Measurements from ENCODE around the gene SEPTIN10. TPM values are rescaled to one million over a fixed set of nuclear protein-coding genes. Genes with fewer than 3 reads are reported as not detected.
"Not testable (repeated sequence)": the region's sequence is repeated elsewhere in the genome, so short reads cannot be mapped to it uniquely, and the experiment has no call there.

SEPTIN10 gene
- polyA plus RNA-seq (2013, experiment 1 of 2; ENCODE audit: insufficient read length) = 87.2 TPM
- 85.8 TPM for polyA plus RNA-seq (2013, experiment 2 of 2; ENCODE audit: insufficient read length)

- DNase-seq = peak; percentile 100
Observed at GRCh38 chr2:109613922-109614714, at the start of gene SEPTIN10, which contains the start of gene SOWAHC. Gene SEPTIN10, minus strand, starts transcription at chr2:109613966. Its CDS starts 139 bp downstream, at chr2:109613827. Gene SOWAHC, plus strand, starts transcription at chr2:109614364. Its CDS starts 126 bp downstream, at chr2:109614490.

DNA sequence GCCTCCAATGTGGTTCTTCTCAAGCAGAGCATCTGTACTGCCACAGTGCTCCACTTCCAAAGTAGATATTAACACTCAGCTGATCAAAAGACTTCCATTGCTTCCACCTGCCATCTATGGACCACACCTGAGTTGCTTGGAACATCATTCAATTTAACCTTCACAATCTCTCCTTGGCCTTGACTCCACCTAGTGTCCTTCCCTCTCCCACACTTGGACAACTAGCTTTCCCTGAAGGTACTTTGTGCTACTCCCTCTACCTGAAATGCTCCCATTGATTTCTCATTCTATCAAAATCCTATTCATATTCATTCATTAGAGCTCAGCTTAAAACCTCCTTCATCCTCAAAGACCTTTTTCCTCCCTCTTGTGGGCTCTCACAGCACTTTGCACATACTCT is 49.1 kb upstream of the SEPTIN10 start:
- no peak for DNase-seq

DNA sequence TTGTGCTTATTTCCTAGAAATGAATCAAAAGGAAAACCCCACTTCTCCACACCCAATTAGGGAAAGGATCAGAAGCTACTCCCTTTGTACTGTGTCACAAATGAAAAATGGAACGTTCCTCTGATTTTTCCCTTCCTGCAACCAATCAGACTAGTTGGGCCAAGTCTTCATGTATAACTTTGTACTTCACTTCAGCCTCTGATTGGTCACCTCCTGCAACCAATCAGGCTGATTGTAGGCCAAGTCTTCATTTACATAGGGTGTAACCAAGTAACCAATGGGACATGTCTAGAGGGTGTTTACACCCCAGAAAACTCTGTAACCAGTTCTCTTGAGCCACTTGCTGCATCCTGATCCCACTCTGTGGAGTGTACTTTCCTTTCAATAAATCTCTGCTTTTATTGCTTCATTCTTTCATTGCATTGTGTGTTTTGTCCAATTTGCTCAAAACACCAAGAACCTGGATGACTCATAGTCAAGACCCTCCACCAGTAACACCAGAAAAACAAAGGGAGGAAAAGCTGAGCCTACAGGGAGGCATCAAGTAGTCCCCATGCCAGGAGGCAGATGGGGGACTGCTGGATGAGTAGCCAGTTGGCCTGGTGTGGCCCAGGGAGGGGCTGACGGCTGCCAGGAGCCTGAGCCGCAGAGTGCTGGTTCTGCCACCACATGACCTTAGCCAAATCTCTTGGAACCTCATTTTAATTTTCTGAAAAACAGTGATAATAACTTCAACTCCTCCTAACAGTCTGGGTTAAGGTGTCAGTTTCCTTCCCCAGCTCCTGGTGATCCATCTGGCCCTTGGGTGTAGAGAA is 46.5 kb upstream of the SEPTIN10 start:
- no peak for DNase-seq

DNA sequence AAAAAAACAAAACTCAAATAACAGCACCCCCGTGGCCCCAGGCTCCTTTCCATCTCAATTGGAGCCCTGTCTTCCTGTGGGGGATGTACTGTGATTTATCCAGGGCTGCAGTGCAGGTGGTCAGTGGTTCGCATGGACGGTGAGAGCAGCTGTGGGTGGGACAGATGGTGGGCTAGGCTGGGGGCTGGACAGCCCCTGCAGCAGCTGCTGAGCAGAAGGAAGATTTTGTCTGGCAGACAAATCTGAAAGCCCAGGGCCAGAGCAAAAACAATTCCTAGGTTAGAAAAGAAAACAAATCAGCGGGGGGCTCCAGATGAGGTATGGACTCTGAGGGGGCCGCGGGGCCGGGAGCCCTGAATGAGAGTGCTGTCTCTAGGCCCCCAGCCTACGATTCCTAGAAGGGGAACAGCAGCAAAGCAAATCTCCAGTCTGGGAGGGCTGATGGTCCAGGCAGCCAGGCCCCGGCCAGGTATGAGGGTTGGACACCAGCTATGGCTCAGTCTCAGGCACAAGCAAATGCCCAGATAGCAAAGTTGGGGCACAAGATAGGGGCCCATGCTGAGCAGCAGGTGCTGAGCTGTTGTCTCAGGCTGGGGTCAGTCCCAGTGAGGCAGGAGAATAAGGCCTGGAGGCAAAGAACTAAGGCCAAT is 45.8 kb upstream of the SEPTIN10 start:
- no peak for DNase-seq

- DNase-seq = no peak
Observed at GRCh38 chr2:109655287-109655686, 41.5 kb upstream of the SEPTIN10 start.

- DNase-seq = no peak
Observed at GRCh38 chr2:109654326-109655050, 40.7 kb upstream of the SEPTIN10 start.

DNA sequence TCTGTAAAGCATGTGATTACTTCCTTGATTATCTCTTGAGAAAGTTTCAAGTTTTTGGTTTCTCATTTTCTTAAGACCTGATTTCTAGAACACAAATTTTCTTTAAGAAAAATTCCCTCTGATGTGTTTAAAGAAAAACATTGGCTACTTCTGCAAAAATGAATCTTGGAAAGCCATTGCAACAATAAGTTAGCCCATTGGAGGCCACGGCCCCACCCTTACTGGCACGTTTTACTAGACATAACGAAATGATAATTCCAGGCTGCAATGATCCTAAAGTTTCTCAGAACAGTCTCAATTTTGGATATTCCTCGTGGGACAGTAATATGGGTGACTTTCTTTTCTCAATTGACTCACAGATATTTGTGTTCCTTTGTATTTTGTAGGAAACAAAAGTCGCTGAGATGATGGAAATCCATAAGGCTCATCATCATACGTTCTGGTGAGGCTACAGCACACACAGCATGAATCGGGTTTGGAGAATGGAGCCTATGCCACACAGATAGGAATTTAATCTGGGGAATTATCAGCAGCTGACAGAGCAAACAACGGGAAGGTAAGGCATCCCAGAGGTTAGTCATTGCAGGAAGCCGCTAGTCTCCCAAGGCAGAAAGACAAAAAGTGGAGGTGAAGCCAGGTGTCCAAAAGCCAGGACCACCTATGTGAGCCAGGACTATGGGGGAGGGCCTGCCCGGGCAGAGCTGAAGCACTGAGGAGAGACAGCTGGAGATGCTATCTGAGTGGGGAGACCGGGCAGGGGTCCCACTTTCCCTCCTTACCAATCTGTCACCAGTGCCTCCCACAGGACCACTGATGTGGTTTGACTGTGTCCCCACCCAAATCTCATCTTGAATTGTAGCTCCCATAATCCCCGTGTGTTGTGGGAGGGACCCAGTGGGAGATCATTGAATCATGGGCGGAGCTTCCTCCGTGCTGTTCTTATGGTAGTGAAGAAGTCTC is 36.2 kb upstream of the SEPTIN10 start:
- no peak for DNase-seq

GRCh38 chr2:109648041-109648527 is 34.3 kb upstream of the SEPTIN10 start:
- peak; percentile 36 for DNase-seq

- peak; percentile 43 for DNase-seq
Observed at GRCh38 chr2:109647636-109648035, 33.9 kb upstream of the SEPTIN10 start.

DNA sequence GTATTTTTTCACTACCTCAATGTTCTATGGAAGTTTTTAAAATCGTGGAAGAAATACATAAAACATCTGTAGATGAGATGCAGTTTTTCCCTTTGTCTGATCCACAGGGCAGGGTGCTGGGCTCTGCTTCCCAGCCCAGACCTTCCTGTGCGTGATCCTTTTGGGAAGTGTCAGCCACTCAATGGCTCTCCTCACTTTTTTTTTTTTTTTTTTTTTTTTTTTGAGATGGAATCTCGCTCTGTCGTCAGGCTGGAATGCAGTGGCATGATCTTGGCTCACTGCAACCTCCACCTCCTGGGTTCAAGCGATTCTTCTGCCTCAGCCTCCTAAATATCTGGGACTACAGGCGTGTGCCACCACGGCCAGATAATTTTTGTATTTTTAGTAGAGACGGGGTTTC is 33.2 kb upstream of the SEPTIN10 start:
- DNase-seq = no peak

- no peak for DNase-seq
Observed at GRCh38 chr2:109645412-109646184, 31.8 kb upstream of the SEPTIN10 start.

DNA sequence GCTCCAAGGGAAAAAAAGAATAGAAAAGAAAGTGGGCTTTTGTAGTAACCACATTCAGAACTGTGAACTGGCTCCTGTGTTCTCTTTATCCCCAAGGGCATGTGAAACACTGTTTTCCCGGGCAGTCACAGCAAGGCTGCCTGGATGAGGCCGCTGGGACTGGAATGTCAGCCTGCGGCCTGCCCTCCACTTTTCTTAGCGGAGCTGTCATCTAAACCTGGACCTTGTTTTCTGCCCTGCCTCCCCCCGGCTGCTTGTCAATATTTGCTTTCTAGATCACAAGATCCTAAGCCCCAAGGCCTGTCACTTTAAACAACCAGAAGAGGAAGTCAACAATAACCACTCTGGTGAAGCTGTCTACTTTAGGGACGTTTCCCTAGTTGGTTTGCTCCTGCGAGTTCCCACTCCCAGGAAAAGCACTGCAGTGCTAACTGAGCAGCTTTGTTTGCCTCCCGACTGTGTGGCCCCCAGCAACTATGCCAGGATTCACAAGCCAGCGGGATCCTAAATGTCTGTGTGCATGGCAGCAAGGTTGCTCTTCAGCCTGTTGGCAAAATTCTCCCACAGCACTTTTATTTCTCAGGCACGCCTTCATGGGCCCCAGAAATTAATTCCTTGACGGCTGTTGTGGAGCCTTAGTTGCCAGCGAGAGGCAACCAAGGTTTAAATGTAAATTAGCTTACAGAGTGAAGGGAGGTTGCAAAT is 31.0 kb upstream of the SEPTIN10 start:
- peak; percentile 5 for DNase-seq

DNA sequence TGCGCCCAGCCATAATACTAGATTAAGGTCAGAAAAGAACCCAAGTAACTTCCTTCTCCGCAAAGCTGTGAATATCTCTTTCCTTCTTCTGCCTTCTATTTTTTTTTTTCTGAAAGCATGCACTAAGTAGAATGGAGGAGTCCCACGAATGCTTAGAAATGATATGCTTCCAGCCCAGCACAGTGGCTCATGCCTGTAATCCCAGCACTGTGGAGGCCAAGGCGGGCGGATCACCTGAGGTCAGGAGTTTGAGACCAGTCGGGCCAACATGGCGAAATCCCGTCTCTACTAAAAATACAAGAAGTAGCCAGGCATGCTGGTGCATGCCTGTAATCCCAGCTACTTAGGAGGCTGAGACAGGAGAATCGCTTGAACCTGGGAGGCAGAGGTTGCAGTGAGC is 26.2 kb upstream of the SEPTIN10 start:
- DNase-seq = not testable (repeated sequence)

GRCh38 chr2:109638795-109639194 is 25.0 kb upstream of the SEPTIN10 start:
- DNase-seq = peak; percentile 17

GRCh38 chr2:109637749-109638570 is 24.2 kb upstream of the SEPTIN10 start:
- DNase-seq = no peak

- peak; percentile 16 for DNase-seq
Observed at GRCh38 chr2:109636317-109636716, 22.6 kb upstream of the SEPTIN10 start.

DNA sequence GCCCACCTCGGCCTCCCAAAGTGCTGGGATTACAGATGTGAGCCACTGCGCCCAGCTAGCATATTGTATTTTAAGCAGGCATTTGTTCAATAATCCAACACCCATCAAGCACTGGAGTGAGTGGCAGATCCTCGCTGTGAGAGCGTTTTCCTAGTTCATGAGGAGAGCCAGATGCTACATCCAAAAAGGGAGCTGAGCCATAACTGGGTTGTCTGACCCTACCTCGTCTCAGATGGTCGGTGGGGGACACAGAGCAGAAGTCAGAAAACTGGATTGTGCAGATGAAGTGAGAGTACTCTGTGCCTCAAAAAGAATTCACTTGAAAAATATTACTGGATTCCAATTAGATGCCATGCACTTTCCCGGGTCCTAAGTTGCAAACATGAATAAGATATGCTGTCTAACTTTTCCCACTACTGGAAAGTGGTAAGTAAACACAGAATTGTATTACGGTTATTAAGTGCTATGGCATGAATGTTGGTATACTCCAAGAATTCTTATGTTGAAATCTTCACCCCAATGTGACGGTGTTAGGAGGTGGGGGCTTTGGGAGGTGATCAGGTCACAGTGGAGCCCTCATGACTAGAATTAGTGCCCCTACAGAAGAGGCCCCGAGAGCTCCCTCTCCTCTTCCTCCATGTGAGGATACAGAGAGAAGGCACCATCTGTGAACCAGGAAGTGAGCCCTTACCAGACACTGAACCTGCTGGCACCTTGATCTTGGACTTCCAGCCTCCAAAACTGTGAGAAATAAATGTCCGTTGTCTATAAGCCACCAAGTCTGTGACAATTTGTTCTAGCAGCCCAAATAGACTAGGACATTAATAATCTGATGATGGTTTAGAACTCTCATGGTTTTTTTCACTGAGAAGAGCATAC is 21.9 kb upstream of the SEPTIN10 start:
- no peak for DNase-seq
